ENCODE data around the gene UBASH3B.

Gene UBASH3B

GRCh38 chr11:122681070-122681469 lies 25.5 kb downstream of the UBASH3B start:
- no peak for DNase-seq

GRCh38 chr11:122681735-122682134 lies 26.2 kb downstream of the UBASH3B start:
- DNase-seq = no peak

GRCh38 chr11:122682464-122682863 lies 26.9 kb downstream of the UBASH3B start:
- DNase-seq = no peak

- DNase-seq = no peak
Measured at GRCh38 chr11:122685041-122685440, 29.5 kb downstream of the UBASH3B start.

GRCh38 chr11:122686111-122686510 lies 30.6 kb downstream of the UBASH3B start:
- DNase-seq = no peak

- DNase-seq = no peak
Measured at GRCh38 chr11:122690384-122690783, 34.9 kb downstream of the UBASH3B start.

GRCh38 chr11:122690801-122691548 lies 35.5 kb downstream of the UBASH3B start:
- DNase-seq = no peak

GRCh38 chr11:122691549-122692150 lies 36.1 kb downstream of the UBASH3B start:
- DNase-seq = no peak

- no peak for DNase-seq
Measured at GRCh38 chr11:122692444-122692843, 36.9 kb downstream of the UBASH3B start.

- DNase-seq = no peak
Measured at GRCh38 chr11:122695076-122695615, 39.6 kb downstream of the UBASH3B start.

GRCh38 chr11:122696662-122697061 lies 41.1 kb downstream of the UBASH3B start:
- no peak for DNase-seq

- no peak for DNase-seq
Measured at GRCh38 chr11:122697636-122698167, 42.2 kb downstream of the UBASH3B start.

- no peak for DNase-seq
Measured at GRCh38 chr11:122698392-122698791, 42.9 kb downstream of the UBASH3B start.

- DNase-seq = no peak
Measured at GRCh38 chr11:122700666-122701065, 45.1 kb downstream of the UBASH3B start.

GRCh38 chr11:122701143-122701542 lies 45.6 kb downstream of the UBASH3B start:
- no peak for DNase-seq

- DNase-seq = no peak
Measured at GRCh38 chr11:122703541-122704272, 48.2 kb downstream of the UBASH3B start.

GRCh38 chr11:122705396-122705795 lies 49.9 kb downstream of the UBASH3B start:
- no peak for DNase-seq

- DNase-seq = no peak
Measured at GRCh38 chr11:122706291-122707088, 51.0 kb downstream of the UBASH3B start.

- DNase-seq = no peak
Measured at GRCh38 chr11:122707111-122707510, 51.6 kb downstream of the UBASH3B start.

GRCh38 chr11:122707901-122708300 lies 52.4 kb downstream of the UBASH3B start:
- no peak for DNase-seq

- no peak for DNase-seq
Measured at GRCh38 chr11:122709039-122709760, 53.7 kb downstream of the UBASH3B start.

GRCh38 chr11:122711362-122711761 lies 55.8 kb downstream of the UBASH3B start:
- DNase-seq = no peak
